KOPT-K1 (cell line): Measurements from ENCODE around the gene ARHGAP45.
"Not testable (repeated sequence)": the region's sequence is repeated elsewhere in the genome, so short reads cannot be mapped to it uniquely, and the experiment has no call there.

Experiments
- H3K27ac ChIP-seq: fragments of 200-600 bp; sonication (generic); 2 replicates; pipeline ENCODE4 v1.5.1; 2016; ENCODE audit warnings: antibody characterized with exemption, mild to moderate bottlenecking, low read depth, low read length; ENCODE audit not compliant: poor library complexity, severe bottlenecking
- H3K36me3 ChIP-seq: fragments of 200-600 bp; sonication (generic); 2 replicates; pipeline ENCODE4 v1.5.1; 2017; ENCODE audit warnings: antibody characterized with exemption, mild to moderate bottlenecking, low read length, moderate library complexity; ENCODE audit not compliant: insufficient read depth
- H3K9me3 ChIP-seq: fragments of 200-600 bp; sonication (generic); 2 replicates; pipeline ENCODE4 v1.5.1; 2017; ENCODE audit warnings: antibody characterized with exemption, low read length, mild to moderate bottlenecking; ENCODE audit not compliant: insufficient read depth, poor library complexity, severe bottlenecking

ARHGAP45 gene

GRCh38 chr19:1128106-1128505 is 61.1 kb downstream of the ARHGAP45 start:
- no peaks in the 10 kb centered on the region for H3K9me3 ChIP-seq
- H3K27ac ChIP-seq, result no peak overlapping the region
- H3K36me3 ChIP-seq, result peaks cover 31% of the 10 kb centered on the region

DNA sequence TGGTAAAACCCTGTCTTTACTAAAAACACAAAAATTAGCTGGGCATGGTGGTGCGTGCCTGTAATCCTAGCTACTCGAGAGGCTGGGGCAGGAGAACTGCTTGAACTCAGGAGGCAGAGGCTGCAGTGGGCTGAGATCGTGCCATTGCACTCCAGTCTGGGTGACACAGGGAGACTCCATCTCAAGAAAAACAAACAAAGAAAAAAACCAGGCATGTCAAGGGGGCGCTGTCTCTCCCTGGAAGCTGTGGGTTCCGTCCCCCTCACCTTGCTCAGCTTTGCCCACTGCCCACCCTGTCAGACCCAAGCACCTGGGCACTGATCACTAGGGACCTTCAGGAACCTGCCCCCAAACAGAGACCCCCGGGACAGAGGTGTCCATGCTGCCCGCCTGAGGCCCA is 62.1 kb downstream of the ARHGAP45 start:
- H3K27ac ChIP-seq, result not testable (repeated sequence)

DNA sequence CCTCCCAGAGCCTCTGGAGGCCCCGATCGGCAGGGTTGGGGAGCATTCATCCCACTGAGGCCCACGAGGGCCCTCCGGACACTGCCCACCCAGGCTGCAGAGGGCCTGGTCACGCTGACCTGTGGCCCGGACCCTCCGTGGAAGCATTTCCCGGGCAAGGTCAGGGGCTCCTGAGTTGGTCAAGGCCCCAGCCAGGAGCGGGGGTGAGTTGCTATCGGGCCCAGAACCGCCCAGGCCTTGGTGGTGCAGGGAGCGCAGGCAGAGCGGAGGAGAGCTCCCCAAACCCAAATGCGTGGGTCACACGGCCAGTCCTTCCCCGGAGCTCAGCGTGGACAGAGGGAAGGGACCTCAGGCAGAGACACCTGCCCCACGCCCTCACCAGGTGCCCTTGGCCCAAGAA is 62.6 kb downstream of the ARHGAP45 start:
- Histone ChIP-seq H3K27ac (no peak overlapping the region), H3K36me3 (peaks cover 17% of the 10 kb centered on the region), H3K9me3 (no peaks in the 10 kb centered on the region)

More for the DNA sequence above, 62.1 kb downstream of the ARHGAP45 start:
- H3K9me3 ChIP-seq, result not testable (repeated sequence)
- H3K36me3 ChIP-seq, result peaks cover 22% of the 10 kb centered on the region

GRCh38 chr19:1130771-1131717 is 64.1 kb downstream of the ARHGAP45 start:
- H3K36me3 ChIP-seq, result peaks cover 12% of the 10 kb centered on the region
- H3K9me3 ChIP-seq, result no peaks in the 10 kb centered on the region
- H3K27ac ChIP-seq, result peak overlapping the region; percentile 71

- Histone ChIP-seq H3K27ac (peak overlapping the region; percentile 71), H3K9me3 (no peaks in the 10 kb centered on the region), H3K36me3 (peaks cover 7% of the 10 kb centered on the region)
Measured at GRCh38 chr19:1131718-1132551, 65.0 kb downstream of the ARHGAP45 start.

DNA sequence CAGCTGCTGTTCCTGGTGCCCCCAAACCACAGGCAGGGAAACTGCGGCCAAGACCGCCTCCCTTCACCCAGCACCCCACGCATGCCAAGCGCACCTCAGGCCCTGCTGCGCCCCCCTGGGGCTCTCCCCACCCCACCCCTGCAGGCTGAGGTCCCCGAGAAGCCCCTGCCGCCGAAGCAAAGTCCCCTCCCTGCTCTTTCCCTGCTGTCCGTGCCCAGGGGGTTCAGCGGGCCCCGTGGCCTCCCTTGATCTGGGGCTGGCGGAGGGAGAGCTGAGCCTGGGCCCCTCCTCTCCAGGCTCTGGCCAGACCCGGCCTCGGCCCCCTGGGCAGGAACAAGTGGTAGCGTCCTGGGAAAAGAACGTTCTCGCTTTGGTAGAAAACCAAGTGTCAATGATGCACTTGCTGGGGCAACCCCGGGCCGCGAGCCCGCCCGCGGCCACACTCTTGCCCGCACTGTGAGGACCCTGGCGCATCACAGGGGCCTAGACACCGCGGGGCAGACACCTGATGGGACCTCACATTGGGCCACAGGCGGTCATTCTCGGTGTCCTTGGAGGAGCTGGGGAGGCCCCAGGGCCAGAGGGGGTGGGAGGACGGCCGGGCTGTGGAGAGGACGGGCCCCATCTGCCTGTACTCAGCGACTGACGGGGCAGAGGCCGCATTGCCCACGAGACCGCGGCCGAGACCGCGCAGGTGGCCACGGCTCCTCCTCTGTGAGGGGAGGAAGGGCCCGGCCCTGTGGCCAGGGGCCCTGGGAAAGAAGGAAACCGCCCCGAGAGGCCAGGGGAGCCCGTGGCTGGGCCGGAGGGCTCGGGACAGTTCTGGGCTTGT is 65.8 kb downstream of the ARHGAP45 start:
- no peaks in the 10 kb centered on the region; the same call in 1 of the 2 replicates for H3K36me3 ChIP-seq

GRCh38 chr19:1133471-1133929 is 66.5 kb downstream of the ARHGAP45 start:
- no peaks in the 10 kb centered on the region for H3K9me3 ChIP-seq
- H3K36me3 ChIP-seq, result no peaks in the 10 kb centered on the region; the same call in 1 of the 2 replicates
- H3K27ac ChIP-seq, result no peak overlapping the region

More for the DNA sequence above, 65.8 kb downstream of the ARHGAP45 start:
- Histone ChIP-seq H3K27ac (peak overlapping the region; percentile 71), H3K9me3 (no peaks in the 10 kb centered on the region)

DNA sequence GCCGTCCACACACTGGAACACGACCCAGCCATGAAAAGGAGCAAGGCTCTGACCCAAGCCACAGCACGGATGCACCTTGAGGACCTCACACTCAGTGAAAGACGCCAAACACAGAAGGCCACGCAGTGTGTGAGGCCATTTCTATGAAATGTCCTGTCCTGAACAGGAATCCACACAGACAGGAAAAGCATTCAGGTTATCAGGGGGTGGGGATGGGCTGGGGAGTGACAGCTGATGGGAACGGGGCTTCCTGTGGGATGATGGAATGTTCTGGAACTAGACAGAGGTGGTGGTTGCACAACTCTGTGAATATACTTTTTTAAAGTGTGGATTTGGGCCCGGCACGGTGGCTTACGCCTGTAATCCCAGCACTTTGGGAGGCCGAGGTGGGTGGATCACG is 67.5 kb downstream of the ARHGAP45 start:
- no peak overlapping the region for H3K27ac ChIP-seq

GRCh38 chr19:1135454-1135853 is 68.5 kb downstream of the ARHGAP45 start:
- Histone ChIP-seq H3K36me3 (no peaks in the 10 kb centered on the region; the same call in 1 of the 2 replicates), H3K9me3 (no peaks in the 10 kb centered on the region), H3K27ac (peak overlapping the region; percentile 9)

More for the DNA sequence above, 67.5 kb downstream of the ARHGAP45 start:
- Histone ChIP-seq H3K36me3 (no peaks in the 10 kb centered on the region; the same call in 1 of the 2 replicates), H3K9me3 (no peaks in the 10 kb centered on the region)

DNA sequence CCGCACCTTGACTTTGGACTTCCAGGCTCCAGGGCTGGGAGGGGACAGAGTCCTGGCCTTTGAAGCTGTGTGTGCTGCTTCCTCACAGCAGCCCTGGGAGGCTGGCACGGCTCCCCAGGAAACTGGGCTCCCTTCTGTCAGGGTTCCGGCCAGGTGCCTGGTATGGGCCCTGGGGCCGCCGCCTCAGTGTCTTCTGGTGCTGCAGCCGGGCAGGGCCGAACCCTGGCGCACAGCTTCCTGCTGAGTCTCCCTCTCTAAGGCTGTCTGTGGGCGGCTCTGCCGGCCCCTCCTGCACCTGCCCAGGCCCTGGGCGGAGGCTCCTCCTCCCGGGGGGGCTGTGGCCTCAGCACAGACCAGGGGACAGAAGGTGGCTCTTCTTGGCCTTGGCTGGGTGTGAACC is 69.2 kb downstream of the ARHGAP45 start:
- no peak overlapping the region for H3K27ac ChIP-seq
- no peaks in the 10 kb centered on the region; the same call in 1 of the 2 replicates for H3K36me3 ChIP-seq

More for the DNA sequence above, 69.2 kb downstream of the ARHGAP45 start:
- no peaks in the 10 kb centered on the region for H3K9me3 ChIP-seq
